NOMO-1 treated with dmso at 0.1 percent for 144 hours (cell line): ENCODE measurements around the gene SERPINI1.

ENCODE experiments used
- DNase-seq: peaks from one replicate; lab custom pipeline; 2025; ENCODE audit not compliant: unreplicated experiment; lab: John Stamatoyannopoulos, UW

SERPINI1 gene, protein sequence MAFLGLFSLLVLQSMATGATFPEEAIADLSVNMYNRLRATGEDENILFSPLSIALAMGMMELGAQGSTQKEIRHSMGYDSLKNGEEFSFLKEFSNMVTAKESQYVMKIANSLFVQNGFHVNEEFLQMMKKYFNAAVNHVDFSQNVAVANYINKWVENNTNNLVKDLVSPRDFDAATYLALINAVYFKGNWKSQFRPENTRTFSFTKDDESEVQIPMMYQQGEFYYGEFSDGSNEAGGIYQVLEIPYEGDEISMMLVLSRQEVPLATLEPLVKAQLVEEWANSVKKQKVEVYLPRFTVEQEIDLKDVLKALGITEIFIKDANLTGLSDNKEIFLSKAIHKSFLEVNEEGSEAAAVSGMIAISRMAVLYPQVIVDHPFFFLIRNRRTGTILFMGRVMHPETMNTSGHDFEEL

GRCh38 chr3:167735233-167736138 lies at the start of gene SERPINI1:
TSS of gene SERPINI1 (plus strand) at chr3:167735721. CDS start at chr3:167789129, 53,408 bp downstream.
- DNase-seq, result peak; percentile 95

DNA sequence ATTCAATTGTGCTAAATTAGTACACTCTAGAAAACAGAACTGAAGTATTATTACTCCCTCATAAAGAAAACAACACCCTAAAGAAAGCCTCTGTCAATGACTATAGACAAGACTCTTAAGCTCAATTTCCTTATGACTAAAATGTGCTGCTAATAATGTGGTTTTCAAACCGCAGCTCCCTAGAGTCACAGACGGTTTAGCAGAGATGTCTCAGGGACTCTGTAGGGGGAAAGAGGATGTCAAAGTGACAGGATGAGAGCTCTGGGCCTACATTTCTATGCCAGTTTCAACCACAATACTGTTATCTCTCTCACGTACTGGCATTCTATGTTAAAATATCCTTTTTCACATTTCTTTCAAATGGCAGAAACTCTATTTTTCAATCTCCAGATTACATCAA lies 44.2 kb upstream of the SERPINI1 start:
- DNase-seq, result peak; percentile 52

GRCh38 chr3:167694121-167694520 lies 41.4 kb upstream of the SERPINI1 start:
- no peak for DNase-seq

DNA sequence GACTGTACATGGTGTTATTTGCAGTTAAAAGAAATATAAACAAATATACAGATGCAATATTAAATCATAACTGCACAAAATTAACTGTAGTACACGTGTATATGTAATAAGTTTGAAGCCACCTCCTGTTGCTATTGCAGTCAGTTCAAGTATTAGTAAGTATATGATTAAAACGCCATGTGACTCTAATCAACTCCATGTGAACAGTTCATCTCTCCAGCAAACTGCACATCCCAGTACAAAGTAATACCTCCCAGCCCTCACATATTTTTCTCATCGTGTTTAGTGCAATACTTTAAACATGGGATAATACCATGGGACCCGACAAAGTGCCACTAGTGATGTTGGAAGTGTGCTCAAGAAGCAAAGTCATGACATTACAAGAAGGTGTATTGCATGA lies 35.5 kb upstream of the SERPINI1 start:
- no peak for DNase-seq

GRCh38 chr3:167700926-167701325 lies 34.6 kb upstream of the SERPINI1 start:
- DNase-seq, result no peak

DNA sequence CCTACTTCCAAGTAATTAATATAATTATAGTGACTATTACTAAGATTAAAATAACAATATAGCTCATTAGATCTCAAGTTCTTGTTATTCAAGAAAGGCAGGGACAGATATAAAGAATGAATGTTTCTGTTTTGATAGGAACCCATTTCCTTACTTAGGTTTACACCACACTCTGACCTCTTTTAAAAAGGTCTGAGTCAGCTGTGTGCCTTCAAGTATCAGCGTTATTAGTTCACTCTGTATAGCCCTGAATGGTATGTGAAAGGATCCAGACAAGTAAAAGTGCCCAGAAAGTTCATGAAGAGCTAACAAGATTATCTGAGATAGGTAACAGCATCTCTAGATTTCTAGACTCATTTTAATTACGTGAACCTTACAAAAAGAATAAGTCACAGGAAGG lies 29.7 kb upstream of the SERPINI1 start:
- no peak for DNase-seq

- no peak for DNase-seq
Observed at GRCh38 chr3:167709690-167710089, 25.8 kb upstream of the SERPINI1 start.

DNA sequence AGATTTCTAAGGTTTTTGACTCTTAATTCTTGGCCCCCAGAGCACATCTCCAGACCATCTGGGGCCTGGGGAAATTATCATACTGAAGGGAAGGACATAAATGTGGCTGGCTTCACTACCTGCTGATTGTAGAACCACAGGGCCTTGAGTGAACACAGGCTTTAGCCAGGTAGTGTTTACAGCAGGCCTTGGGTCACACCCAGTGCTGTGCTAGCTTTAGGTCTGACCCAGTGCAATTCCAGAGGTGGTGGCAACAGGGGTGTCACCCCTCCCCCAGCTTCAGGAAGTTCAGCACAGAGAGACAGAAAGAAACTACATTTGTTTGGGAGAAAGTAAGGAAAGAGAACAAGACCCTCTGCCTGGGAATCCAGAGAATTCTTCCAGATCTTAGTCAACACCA lies 25.0 kb upstream of the SERPINI1 start:
- no peak for DNase-seq

DNA sequence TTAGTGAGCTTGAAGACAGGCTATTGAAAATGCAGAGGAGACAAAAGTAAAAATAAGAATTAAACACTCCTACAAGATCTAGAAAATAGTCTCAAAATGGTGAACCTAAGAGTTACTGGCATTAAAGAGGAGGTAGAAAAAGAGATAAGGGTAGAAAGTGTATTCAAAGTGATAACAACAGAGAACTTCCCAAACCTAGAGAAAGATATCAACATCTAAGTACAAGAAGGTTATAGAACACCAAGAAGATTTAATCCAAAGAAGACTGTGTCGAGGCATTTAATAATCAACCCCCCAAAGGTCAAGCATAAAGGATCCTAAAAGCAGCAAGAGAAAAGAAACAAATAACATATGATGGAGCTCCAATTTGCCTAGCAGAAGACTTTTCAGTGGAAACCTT lies 24.1 kb upstream of the SERPINI1 start:
- DNase-seq, result no peak

- DNase-seq, result no peak
Observed at GRCh38 chr3:167712445-167712844, 23.1 kb upstream of the SERPINI1 start.

GRCh38 chr3:167714871-167715270 lies 20.6 kb upstream of the SERPINI1 start:
- DNase-seq, result no peak

GRCh38 chr3:167716920-167717319 lies 18.6 kb upstream of the SERPINI1 start:
- DNase-seq, result no peak

GRCh38 chr3:167718582-167718981 lies 16.9 kb upstream of the SERPINI1 start:
- DNase-seq, result no peak

GRCh38 chr3:167723025-167723512 lies 12.5 kb upstream of the SERPINI1 start:
- no peak for DNase-seq

DNA sequence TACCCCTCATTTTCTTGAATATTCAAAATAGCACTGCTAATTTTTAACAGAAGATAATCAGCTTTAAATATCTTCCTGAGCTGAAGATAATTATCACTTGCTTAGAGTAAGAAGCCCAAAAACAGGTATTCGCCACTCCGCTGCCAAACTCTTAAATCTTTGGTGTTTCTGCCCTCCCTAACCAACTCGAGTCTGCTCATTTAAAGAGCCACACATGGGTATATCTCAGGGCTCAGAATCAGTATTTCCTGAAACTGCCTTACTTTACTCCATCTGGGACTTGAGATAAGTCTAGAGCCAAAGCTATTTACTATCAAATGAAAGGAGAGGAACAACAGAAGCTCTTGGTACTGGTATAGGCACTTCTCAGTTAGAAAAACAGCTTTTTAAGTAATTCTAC lies 11.6 kb upstream of the SERPINI1 start:
- DNase-seq, result no peak

GRCh38 chr3:167728176-167728575 lies 7.3 kb upstream of the SERPINI1 start:
- DNase-seq, result no peak

- DNase-seq, result no peak
Observed at GRCh38 chr3:167728632-167729323, 6.7 kb upstream of the SERPINI1 start.

DNA sequence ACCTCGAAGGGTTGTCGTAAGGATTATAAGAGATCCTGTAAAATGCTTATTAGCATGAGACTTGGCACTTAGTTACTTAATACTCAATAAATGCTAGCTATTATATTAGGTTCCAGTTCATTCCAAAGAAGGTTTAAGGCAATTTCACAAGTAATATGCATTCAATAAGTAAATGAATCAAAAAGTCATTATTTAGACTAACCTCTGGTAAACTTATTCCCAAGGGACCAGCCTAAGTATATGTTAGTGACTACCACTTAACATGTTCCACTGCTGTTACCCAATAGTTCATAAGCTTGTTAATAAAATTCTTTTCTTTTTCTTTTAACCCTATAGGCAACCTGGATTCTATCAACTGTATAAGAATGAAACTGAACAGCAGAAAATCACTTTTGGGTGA lies 5.9 kb upstream of the SERPINI1 start:
- DNase-seq, result no peak

- no peak for DNase-seq
Observed at GRCh38 chr3:167731393-167731792, 4.1 kb upstream of the SERPINI1 start.

GRCh38 chr3:167732313-167733065 lies 3.0 kb upstream of the SERPINI1 start:
- no peak for DNase-seq
